ENCODE data around the gene RIMS4. TPM values are rescaled to one million over a fixed set of nuclear protein-coding genes. Genes with fewer than 3 reads are reported as not detected.

The RIMS4 gene
- total and polyA plus RNA-seq, 12 donors = 0.04 to 0.42 (median 0.13) TPM; not detected in 5

GRCh38 chr20:44724423-44725091 lies 85.8 kb downstream of the RIMS4 start:
- ATAC-seq = no peak
- intact Hi-C loops (cut with DNase I) = no loop called here
- DNase-seq = no peak

DNA sequence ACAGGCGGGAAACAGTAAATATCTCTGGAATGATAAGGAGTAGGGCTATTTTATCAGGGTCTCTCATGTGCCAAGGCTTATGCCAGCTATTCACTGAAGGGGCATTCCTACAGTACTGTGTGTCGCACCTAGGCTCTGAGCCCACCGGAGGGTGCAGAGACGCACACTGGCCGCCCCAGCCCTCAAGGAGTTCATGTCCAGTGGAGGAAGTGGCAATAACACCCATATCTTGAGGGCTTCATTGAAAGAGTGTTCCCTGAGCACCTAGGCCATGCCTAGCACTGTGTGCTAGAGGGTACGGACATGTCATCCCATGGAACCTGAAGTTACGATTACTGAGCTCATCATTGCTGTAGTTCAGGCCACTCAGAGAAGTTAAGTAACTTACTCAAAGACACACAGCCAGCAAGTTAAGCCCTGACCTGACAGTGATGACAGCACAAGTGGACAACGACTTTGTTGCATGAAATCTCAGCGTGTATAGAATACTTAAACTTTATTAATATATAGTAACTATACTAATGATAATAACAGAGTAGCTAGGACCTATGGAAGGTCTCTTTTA lies 86.5 kb downstream of the RIMS4 start:
- 83 to 87% methylated on average over 9 of the region's 9 CpGs for WGBS, 2 donors
- intact Hi-C loops (cut with DNase I) = no loop called here

More at GRCh38 chr20:44724423-44725091, 85.8 kb downstream of the RIMS4 start:
- Histone ChIP-seq H3K27me3 (no peaks in the 10 kb centered on the region), H3K36me3 (no peaks in the 10 kb centered on the region), H3K4me1 (peaks cover 3 to 27% (median 18%) of the 10 kb centered on the region in 9 donors), H3K4me3 (no peak overlapping the region), H3K27ac (no peak overlapping the region), H3K9me3 (no peaks in the 10 kb centered on the region)
- no peak for TF ChIP-seq CTCF (IDR thresholded peaks at IDR 0.05)
- 46 to 48% methylated on average over 26 of the region's 26 CpGs for WGBS, 2 donors

DNA sequence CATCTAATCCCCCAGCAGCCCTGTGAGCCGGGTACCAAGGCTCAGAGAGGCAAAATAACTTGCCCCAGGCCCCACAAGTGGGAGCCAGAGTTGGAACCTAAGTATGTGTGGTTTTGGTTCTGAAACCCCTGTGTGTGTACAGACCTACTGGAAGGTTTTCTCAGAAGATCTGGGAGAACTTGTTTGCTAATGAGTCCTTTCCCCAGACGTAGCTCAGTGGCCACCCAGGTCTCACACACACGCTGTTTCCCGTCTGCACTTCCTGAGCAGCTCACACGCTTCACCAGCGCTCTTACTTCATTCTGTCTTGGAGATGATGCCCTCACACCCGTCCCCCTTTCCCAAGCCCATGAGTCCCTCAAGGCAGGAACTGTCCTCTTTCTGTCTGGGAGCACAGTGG lies 87.0 kb downstream of the RIMS4 start:
- intact Hi-C loops (cut with DNase I) = no loop called here
- Histone ChIP-seq H3K27ac (peak overlapping the region in 1 of 10 donors; percentile 38), H3K9me3 (no peaks in the 10 kb centered on the region), H3K4me3 (no peak overlapping the region), H3K27me3 (no peaks in the 10 kb centered on the region), H3K4me1 (peaks cover 0 to 21% (median 7%) of the 10 kb centered on the region in 9 donors), H3K36me3 (no peaks in the 10 kb centered on the region)
- DNase-seq (no peak), ATAC-seq (no peak)
- 74 to 81% methylated on average over 7 of the region's 7 CpGs for WGBS, 2 donors
- no peak for TF ChIP-seq CTCF (IDR thresholded peaks at IDR 0.05)

More for the DNA sequence above, 86.5 kb downstream of the RIMS4 start:
- peak overlapping the region in 1 of 10 donors; percentile 38 for H3K27ac ChIP-seq
- no peaks in the 10 kb centered on the region for H3K36me3 ChIP-seq
- TF ChIP-seq CTCF (IDR thresholded peaks at IDR 0.05) = no peak
- no peaks in the 10 kb centered on the region for H3K9me3 ChIP-seq
- no peak for DNase-seq
- ATAC-seq = no peak
- no peaks in the 10 kb centered on the region for H3K27me3 ChIP-seq
- peaks cover 0 to 21% (median 12%) of the 10 kb centered on the region in 9 donors for H3K4me1 ChIP-seq
- no peak overlapping the region for H3K4me3 ChIP-seq

- Histone ChIP-seq H3K4me3 (no peak overlapping the region), H3K36me3 (no peaks in the 10 kb centered on the region), H3K27me3 (no peaks in the 10 kb centered on the region), H3K9me3 (no peaks in the 10 kb centered on the region), H3K27ac (no peak overlapping the region), H3K4me1 (peaks cover 0 to 21% (median 7%) of the 10 kb centered on the region in 9 donors)
- TF ChIP-seq CTCF (IDR thresholded peaks at IDR 0.05) = no peak
- DNase-seq (no peak), ATAC-seq (no peak)
- intact Hi-C loops (cut with DNase I) = no loop called here
- WGBS, 2 donors = 80 to 94% methylated on average over 2 of the region's 2 CpGs
Measured at GRCh38 chr20:44722990-44723389, 87.4 kb downstream of the RIMS4 start.
